Measurements from ENCODE around the gene TASL.

- TF ChIP-seq CTCF (IDR thresholded peaks at IDR 0.05), result no peak
- no peak for TF ChIP-seq POLR2A (IDR thresholded peaks at IDR 0.05)
- no peak for TF ChIP-seq POLR2AphosphoS5 (IDR thresholded peaks at IDR 0.05)
- no peak for TF ChIP-seq EP300 (IDR thresholded peaks at IDR 0.05)
Measured at GRCh38 chrX:30525732-30526131, 51.8 kb downstream of the TASL start.
